HUDEP-2 (cell line): ENCODE results near the gene C13orf46.

Experiments used
- DNase-seq, 76 experiments: peaks; one replicate each; lab custom pipeline; 2025; ENCODE audit not compliant: unreplicated experiment in 76 of 76; lab: John Stamatoyannopoulos, UW

Gene C13orf46

GRCh38 chr13:113972451-113973217 is 1.2 kb downstream of the C13orf46 start:
- DNase-seq: no peak

GRCh38 chr13:113971471-113972231 is 2.2 kb downstream of the C13orf46 start:
- DNase-seq: no peak

GRCh38 chr13:113970810-113971470 is 2.9 kb downstream of the C13orf46 start:
- DNase-seq: no peak

- DNase-seq: no peak
Measured at GRCh38 chr13:113969973-113970611, 3.8 kb downstream of the C13orf46 start.

GRCh38 chr13:113969311-113969972 is 4.4 kb downstream of the C13orf46 start:
- DNase-seq: no peak

- DNase-seq: no peak
Measured at GRCh38 chr13:113968463-113969310, 5.2 kb downstream of the C13orf46 start.

GRCh38 chr13:113967729-113968462 is 6.0 kb downstream of the C13orf46 start:
- DNase-seq: no peak

GRCh38 chr13:113967206-113967720 is 6.6 kb downstream of the C13orf46 start:
- no peak for DNase-seq

- no peak for DNase-seq
Measured at GRCh38 chr13:113965968-113966884, 7.7 kb downstream of the C13orf46 start.

GRCh38 chr13:113965383-113965874 is 8.4 kb downstream of the C13orf46 start:
- no peak for DNase-seq

GRCh38 chr13:113964251-113964995 is 9.5 kb downstream of the C13orf46 start:
- DNase-seq: no peak

GRCh38 chr13:113963376-113963775 is 10.5 kb downstream of the C13orf46 start:
- DNase-seq: no peak

- DNase-seq: no peak
Measured at GRCh38 chr13:113962975-113963374, 10.9 kb downstream of the C13orf46 start.

GRCh38 chr13:113962386-113962785 is 11.5 kb downstream of the C13orf46 start:
- DNase-seq: no peak

GRCh38 chr13:113960276-113960948 is 13.5 kb downstream of the C13orf46 start:
- no peak for DNase-seq

GRCh38 chr13:113959198-113959597 is 14.7 kb downstream of the C13orf46 start:
- DNase-seq: peak in 1 of 76 experiments; percentile 12
